ENCODE measurements around the gene SPTLC2.
"Not testable (repeated sequence)": the region's sequence is repeated elsewhere in the genome, so short reads cannot be mapped to it uniquely, and the experiment has no call there.

SPTLC2 gene

GRCh38 chr14:77585385-77585784, 31.1 kb downstream of the SPTLC2 start:
- DNase-seq: no peak

GRCh38 chr14:77584809-77585208, 31.6 kb downstream of the SPTLC2 start:
- DNase-seq: no peak

- no peak for DNase-seq
Measured at GRCh38 chr14:77583657-77584056, 32.8 kb downstream of the SPTLC2 start.

GRCh38 chr14:77582511-77582910, 33.9 kb downstream of the SPTLC2 start:
- no peak for DNase-seq

- DNase-seq: no peak
Measured at GRCh38 chr14:77580964-77581505, 35.4 kb downstream of the SPTLC2 start.

GRCh38 chr14:77580477-77580876, 36.0 kb downstream of the SPTLC2 start:
- no peak for DNase-seq

- no peak for DNase-seq
Measured at GRCh38 chr14:77579780-77580179, 36.7 kb downstream of the SPTLC2 start.

GRCh38 chr14:77579065-77579464, 37.4 kb downstream of the SPTLC2 start:
- DNase-seq: no peak

- DNase-seq: no peak
Measured at GRCh38 chr14:77574446-77575115, 41.9 kb downstream of the SPTLC2 start.

GRCh38 chr14:77573964-77574363, 42.5 kb downstream of the SPTLC2 start:
- DNase-seq: no peak

- DNase-seq: no peak
Measured at GRCh38 chr14:77570706-77571268, 45.6 kb downstream of the SPTLC2 start.

GRCh38 chr14:77565994-77566305, 50.5 kb downstream of the SPTLC2 start:
- no peak for DNase-seq

GRCh38 chr14:77565289-77565993, 51.0 kb downstream of the SPTLC2 start:
- no peak for DNase-seq

GRCh38 chr14:77562681-77563080, 53.8 kb downstream of the SPTLC2 start:
- no peak for DNase-seq

- DNase-seq: no peak
Measured at GRCh38 chr14:77561881-77562280, 54.6 kb downstream of the SPTLC2 start.

GRCh38 chr14:77559381-77559780, 57.1 kb downstream of the SPTLC2 start:
- no peak for DNase-seq

- no peak for DNase-seq
Measured at GRCh38 chr14:77557391-77557790, 59.0 kb downstream of the SPTLC2 start.

- DNase-seq: no peak
Measured at GRCh38 chr14:77556946-77557345, 59.5 kb downstream of the SPTLC2 start.

GRCh38 chr14:77554816-77555599, 61.4 kb downstream of the SPTLC2 start:
- DNase-seq: no peak

GRCh38 chr14:77554207-77554606, 62.2 kb downstream of the SPTLC2 start:
- DNase-seq: no peak

- DNase-seq: no peak
Measured at GRCh38 chr14:77549451-77549850, 67.0 kb downstream of the SPTLC2 start.

GRCh38 chr14:77547512-77548180, 68.8 kb downstream of the SPTLC2 start:
- DNase-seq: no peak

GRCh38 chr14:77545171-77545570, 71.3 kb downstream of the SPTLC2 start:
- DNase-seq: not testable (repeated sequence)
